Astrocyte of the spinal cord (primary cell): Measurements from ENCODE around the gene TUB.

Experiments used
- DNase-seq: peaks from one replicate; pipeline ENCODE4 v3.0.0; 2011; ENCODE audit warnings: low read depth, low spot score
- H3K4me3 ChIP-seq: 2 replicates; pipeline ENCODE4 v1.5.1; 2011; ENCODE audit warnings: low read depth, mild to moderate bottlenecking, low read length, moderate library complexity
- in situ Hi-C: cut with HindIII; loops from 2 replicates; pipeline ENCODE4 v1.10.0; 2017; ENCODE audit warnings: low sequenced_read_pairs
- TF ChIP-seq, protein P1 (sequence below): IDR thresholded peaks from 2 replicates; pipeline ENCODE4 v1.5.1; 2012; ENCODE audit warnings: low read depth, mild to moderate bottlenecking, low read length, inconsistent platforms

The TUB gene

GRCh38 chr11:8045839-8046238 is 35.2 kb upstream of the TUB start:
- no peak for DNase-seq
- H3K4me3 ChIP-seq = no peak overlapping the region
- TF ChIP-seq, protein P1, sequence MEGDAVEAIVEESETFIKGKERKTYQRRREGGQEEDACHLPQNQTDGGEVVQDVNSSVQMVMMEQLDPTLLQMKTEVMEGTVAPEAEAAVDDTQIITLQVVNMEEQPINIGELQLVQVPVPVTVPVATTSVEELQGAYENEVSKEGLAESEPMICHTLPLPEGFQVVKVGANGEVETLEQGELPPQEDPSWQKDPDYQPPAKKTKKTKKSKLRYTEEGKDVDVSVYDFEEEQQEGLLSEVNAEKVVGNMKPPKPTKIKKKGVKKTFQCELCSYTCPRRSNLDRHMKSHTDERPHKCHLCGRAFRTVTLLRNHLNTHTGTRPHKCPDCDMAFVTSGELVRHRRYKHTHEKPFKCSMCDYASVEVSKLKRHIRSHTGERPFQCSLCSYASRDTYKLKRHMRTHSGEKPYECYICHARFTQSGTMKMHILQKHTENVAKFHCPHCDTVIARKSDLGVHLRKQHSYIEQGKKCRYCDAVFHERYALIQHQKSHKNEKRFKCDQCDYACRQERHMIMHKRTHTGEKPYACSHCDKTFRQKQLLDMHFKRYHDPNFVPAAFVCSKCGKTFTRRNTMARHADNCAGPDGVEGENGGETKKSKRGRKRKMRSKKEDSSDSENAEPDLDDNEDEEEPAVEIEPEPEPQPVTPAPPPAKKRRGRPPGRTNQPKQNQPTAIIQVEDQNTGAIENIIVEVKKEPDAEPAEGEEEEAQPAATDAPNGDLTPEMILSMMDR = no peak
- in situ Hi-C loops = no loop called here

DNA sequence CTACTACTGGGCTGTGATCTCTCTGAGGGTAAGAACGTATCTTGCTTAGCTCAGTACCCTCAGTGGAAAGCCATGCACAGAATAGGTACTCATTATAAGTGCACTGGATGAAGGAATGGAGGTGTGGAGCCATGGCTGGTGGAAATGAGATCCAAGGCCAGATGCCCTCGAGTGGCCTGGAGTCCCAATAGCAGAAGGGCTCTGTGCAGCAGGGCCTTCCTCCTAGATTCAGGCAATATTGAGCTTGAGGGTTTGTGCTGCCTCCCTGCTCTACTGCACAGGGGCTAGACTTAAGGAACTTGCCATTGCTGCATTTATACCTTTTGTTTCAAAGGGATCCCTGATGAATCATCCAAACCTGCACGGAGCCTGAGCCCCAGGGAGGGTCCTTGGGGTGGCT is 33.6 kb upstream of the TUB start:
- in situ Hi-C loops = no loop called here
- H3K4me3 ChIP-seq = no peak overlapping the region
- no peak for DNase-seq
- TF ChIP-seq, protein P1 = no peak

- DNase-seq = no peak
- no peak overlapping the region for H3K4me3 ChIP-seq
- in situ Hi-C loops = no loop called here
- TF ChIP-seq, protein P1 = no peak
Observed at GRCh38 chr11:8049084-8049483, 31.9 kb upstream of the TUB start.

- in situ Hi-C loops = no loop called here
- H3K4me3 ChIP-seq = no peak overlapping the region
- TF ChIP-seq, protein P1 = no peak
- DNase-seq = no peak
Observed at GRCh38 chr11:8055091-8055835, 25.7 kb upstream of the TUB start.

DNA sequence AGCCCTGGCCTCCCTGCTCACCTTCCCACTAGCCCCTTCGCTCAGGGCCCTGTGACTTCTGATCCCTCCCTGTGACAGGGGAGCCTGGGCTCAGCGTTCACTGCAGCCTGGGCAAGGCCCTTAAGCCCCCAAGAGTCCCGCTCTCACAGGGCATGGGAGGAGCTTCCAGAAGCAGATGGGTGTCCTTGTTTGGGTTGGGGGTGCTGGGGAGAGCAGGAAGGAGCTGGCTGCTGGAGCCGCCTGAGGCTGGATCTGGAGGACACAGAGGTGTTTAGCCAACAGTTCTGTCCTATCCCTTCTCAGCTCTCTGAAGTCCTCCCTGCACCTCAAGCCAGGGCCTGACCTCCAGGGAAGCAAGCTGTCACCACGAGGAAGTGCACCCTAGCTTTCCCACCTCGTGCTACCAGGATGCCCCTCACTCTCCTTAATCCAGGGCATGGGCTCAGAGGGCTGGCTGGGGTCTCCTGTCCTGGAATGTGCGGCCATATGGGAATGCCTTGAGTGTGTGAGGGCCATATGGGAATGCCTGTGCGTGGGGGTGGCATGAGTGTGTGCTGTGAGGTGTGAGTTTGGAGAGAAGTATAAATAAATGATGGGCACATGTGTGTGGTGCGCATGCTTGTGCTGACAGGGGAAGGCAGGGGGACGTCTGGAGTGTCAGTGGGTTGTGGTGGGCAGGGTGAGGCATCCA is 25.0 kb upstream of the TUB start:
- in situ Hi-C loops = no loop called here
- no peak overlapping the region for H3K4me3 ChIP-seq
- no peak for DNase-seq
- TF ChIP-seq, protein P1 = no peak

- no peak for DNase-seq
- TF ChIP-seq, protein P1 = no peak
- no peak overlapping the region for H3K4me3 ChIP-seq
- in situ Hi-C loops = no loop called here
Observed at GRCh38 chr11:8056810-8057463, 24.1 kb upstream of the TUB start.
